Mesenchymal stem cell (in vitro differentiated cells and primary cell): ENCODE measurements around the gene CRHR2.

Source experiments
- DNase-seq: peaks from one replicate; pipeline ENCODE4 v3.0.0-alpha.2; 2013
- H2AFZ ChIP-seq: one replicate; pipeline ENCODE4 v1.6.1; 2013; ENCODE audit warnings: low read depth, mild to moderate bottlenecking, control low read depth, inconsistent platforms, low read length, moderate library complexity
- H2AK5ac ChIP-seq: 2 replicates; pipeline ENCODE4 v1.6.1; 2013; ENCODE audit warnings: low read length, moderate library complexity, mild to moderate bottlenecking, inconsistent platforms; ENCODE audit not compliant: severe bottlenecking
- H2BK120ac ChIP-seq: one replicate; pipeline ENCODE4 v1.6.1; 2013; ENCODE audit warnings: low read depth, mild to moderate bottlenecking, inconsistent platforms, low read length, moderate library complexity
- H2BK12ac ChIP-seq, 2 experiments: one replicate each; pipeline ENCODE4 v1.6.1; 2013; ENCODE audit warnings: inconsistent platforms in 2 of 2, low read length in 2 of 2, mild to moderate bottlenecking in 2 of 2, moderate library complexity in 2 of 2, control low read depth in 1 of 2
- H2BK15ac ChIP-seq: one replicate; pipeline ENCODE4 v1.6.1; 2013; ENCODE audit warnings: mild to moderate bottlenecking, low read depth, inconsistent platforms; ENCODE audit not compliant: poor library complexity, severe bottlenecking
- H2BK5ac ChIP-seq: 2 replicates; pipeline ENCODE4 v1.6.1; 2013; ENCODE audit warnings: low read depth, mild to moderate bottlenecking, low read length, control low read depth, inconsistent platforms; ENCODE audit not compliant: poor library complexity, severe bottlenecking
- H3K14ac ChIP-seq, 2 experiments: one replicate each; pipeline ENCODE4 v1.6.1; 2013; ENCODE audit warnings: inconsistent platforms in 2 of 2, low read length in 2 of 2, control low read depth in 1 of 2, mild to moderate bottlenecking in 1 of 2, moderate library complexity in 1 of 2
- H3K18ac ChIP-seq, 2 experiments: one replicate each; pipeline ENCODE4 v1.6.1; 2013; ENCODE audit warnings: inconsistent platforms in 2 of 2, low read length in 2 of 2, control low read depth in 1 of 2, low read depth in 1 of 2, mild to moderate bottlenecking in 1 of 2
- H3K23ac ChIP-seq, 2 experiments: one replicate each; pipeline ENCODE4 v1.6.1; 2013; ENCODE audit warnings: inconsistent platforms in 2 of 2, low read length in 2 of 2, mild to moderate bottlenecking in 2 of 2, moderate library complexity in 2 of 2, control low read depth in 1 of 2
- H3K27ac ChIP-seq: 2 replicates; pipeline ENCODE4 v1.5.1; 2013; ENCODE audit warnings: mild to moderate bottlenecking, moderate library complexity, low read length, control low read depth, inconsistent platforms; ENCODE audit not compliant: poor library complexity, severe bottlenecking
- H3K27me3 ChIP-seq, 2 experiments: 2 replicates each; pipeline versions ENCODE4 v1.6.1 to v1.7.0; 2013; ENCODE audit warnings: low read length in 2 of 2, mild to moderate bottlenecking in 2 of 2, moderate library complexity in 2 of 2, control low read depth in 1 of 2, inconsistent platforms in 1 of 2; ENCODE audit not compliant: control insufficient read depth in 1 of 2, insufficient read depth in 1 of 2
- H3K36me3 ChIP-seq, 2 experiments: 2 replicates each; pipeline versions ENCODE4 v1.6.1 to v1.7.0; 2013; ENCODE audit warnings: low read length in 2 of 2, control low read depth in 1 of 2, inconsistent platforms in 1 of 2, low read depth in 1 of 2, mild to moderate bottlenecking in 1 of 2; ENCODE audit not compliant: insufficient read depth in 2 of 2, control insufficient read depth in 1 of 2
- H3K4ac ChIP-seq, 2 experiments: one replicate each; pipeline ENCODE4 v1.6.1; 2013; ENCODE audit warnings: inconsistent platforms in 2 of 2, low read length in 2 of 2, mild to moderate bottlenecking in 2 of 2, moderate library complexity in 2 of 2, control low read depth in 1 of 2, low read depth in 1 of 2
- H3K4me1 ChIP-seq: 2 replicates; pipeline ENCODE4 v1.6.1; 2013; ENCODE audit warnings: low read depth, low read length, control low read depth; ENCODE audit not compliant: control insufficient read depth, insufficient read depth
- H3K4me2 ChIP-seq: 2 replicates; pipeline ENCODE4 v1.6.1; 2013; ENCODE audit warnings: low read length, mild to moderate bottlenecking, inconsistent platforms; ENCODE audit not compliant: poor library complexity, severe bottlenecking
- H3K4me3 ChIP-seq, 2 experiments: 2 replicates each; pipeline versions ENCODE4 v1.5.1 to v1.7.0; 2013; ENCODE audit warnings: low read length in 2 of 2, mild to moderate bottlenecking in 2 of 2, control low read depth in 1 of 2, low read depth in 1 of 2; ENCODE audit not compliant: insufficient read depth in 1 of 2
- H3K79me1 ChIP-seq: replicated peaks from 2 replicates; pipeline ENCODE4 v1.6.1; 2013; ENCODE audit warnings: mild to moderate bottlenecking, control low read depth, low read length, inconsistent platforms; ENCODE audit not compliant: poor library complexity, severe bottlenecking
- H3K9ac ChIP-seq: 2 replicates; pipeline ENCODE4 v1.7.0; 2013; ENCODE audit warnings: mild to moderate bottlenecking, low read length, moderate library complexity
- H3K9me3 ChIP-seq: 2 replicates; pipeline ENCODE4 v1.7.0; 2013; ENCODE audit warnings: mild to moderate bottlenecking, low read length; ENCODE audit not compliant: control insufficient read depth
- H4K8ac ChIP-seq: one replicate; pipeline ENCODE4 v1.6.1; 2013; ENCODE audit warnings: inconsistent platforms, mild to moderate bottlenecking, low read length, moderate library complexity
- H4K91ac ChIP-seq: one replicate; pipeline ENCODE4 v1.6.1; 2013; ENCODE audit warnings: mild to moderate bottlenecking, low read length, inconsistent platforms
- WGBS: methylation state at CpG from one replicate; pipeline ENCODE4 v1.1.7; 2013; ENCODE audit warnings: mixed read lengths; 5-methylcytosine and 5-hydroxymethylcytosine counted together

Gene CRHR2

GRCh38 chr7:30705008-30705407 lies 22.8 kb upstream of the CRHR2 start:
- H3K18ac ChIP-seq: no peak overlapping the region
- no peak overlapping the region for H3K4me2 ChIP-seq
- DNase-seq: no peak
- H2BK15ac ChIP-seq: no peak overlapping the region
- H2AK5ac ChIP-seq: no peak overlapping the region
- H3K14ac ChIP-seq: no peak overlapping the region
- no peak overlapping the region for H3K4ac ChIP-seq
- no peak overlapping the region for H3K4me3 ChIP-seq
- no peak overlapping the region for H2BK5ac ChIP-seq
- H2BK12ac ChIP-seq: no peak overlapping the region
- no peak overlapping the region for H4K8ac ChIP-seq
- no peak overlapping the region for H3K9ac ChIP-seq
- H3K79me1 ChIP-seq: no peaks in the 10 kb centered on the region
- no peak overlapping the region for H4K91ac ChIP-seq
- no peak overlapping the region for H3K27ac ChIP-seq
- H3K36me3 ChIP-seq: no peaks in the 10 kb centered on the region
- H2AFZ ChIP-seq: no peak overlapping the region
- no peaks in the 10 kb centered on the region for H3K4me1 ChIP-seq
- no peak overlapping the region for H3K23ac ChIP-seq
- 84% methylated on average over 8 of the region's 8 CpGs for WGBS
- H2BK120ac ChIP-seq: no peak overlapping the region
- H3K9me3 ChIP-seq: peaks cover 5% of the 10 kb centered on the region
- peaks cover 41 to 70% of the 10 kb centered on the region in 2 experiments for H3K27me3 ChIP-seq

GRCh38 chr7:30703756-30704155 lies 21.5 kb upstream of the CRHR2 start:
- H3K18ac ChIP-seq: no peak overlapping the region
- H4K91ac ChIP-seq: no peak overlapping the region
- H3K4me3 ChIP-seq: no peak overlapping the region
- H2BK5ac ChIP-seq: no peak overlapping the region
- H3K27ac ChIP-seq: no peak overlapping the region
- WGBS: 77% methylated on average over 4 of the region's 4 CpGs
- H3K4me2 ChIP-seq: no peak overlapping the region
- no peak overlapping the region for H2AK5ac ChIP-seq
- peaks cover 5% of the 10 kb centered on the region for H3K9me3 ChIP-seq
- H2BK15ac ChIP-seq: no peak overlapping the region
- H3K4me1 ChIP-seq: no peaks in the 10 kb centered on the region
- no peak overlapping the region for H2BK120ac ChIP-seq
- H3K4ac ChIP-seq: no peak overlapping the region
- no peak overlapping the region for H3K9ac ChIP-seq
- H2AFZ ChIP-seq: no peak overlapping the region
- H3K79me1 ChIP-seq: no peaks in the 10 kb centered on the region
- no peak overlapping the region for H3K14ac ChIP-seq
- no peak overlapping the region for H4K8ac ChIP-seq
- no peak overlapping the region for H3K23ac ChIP-seq
- H3K36me3 ChIP-seq: no peaks in the 10 kb centered on the region
- H3K27me3 ChIP-seq: peaks cover 50 to 66% of the 10 kb centered on the region in 2 experiments
- no peak for DNase-seq
- H2BK12ac ChIP-seq: no peak overlapping the region

GRCh38 chr7:30702200-30702599 lies 19.9 kb upstream of the CRHR2 start:
- Histone ChIP-seq H4K91ac (no peak overlapping the region), H3K14ac (no peak overlapping the region), H2BK5ac (no peak overlapping the region), H3K9ac (no peak overlapping the region), H2BK12ac (no peak overlapping the region), H2AK5ac (no peak overlapping the region), H3K23ac (no peak overlapping the region), H3K79me1 (no peaks in the 10 kb centered on the region), H3K4me3 (no peak overlapping the region), H2BK120ac (no peak overlapping the region), H3K4ac (no peak overlapping the region), H3K27me3 (peaks cover 63 to 71% of the 10 kb centered on the region in 2 experiments), H2BK15ac (no peak overlapping the region), H3K4me2 (no peak overlapping the region), H2AFZ (no peak overlapping the region), H3K18ac (no peak overlapping the region), H3K4me1 (no peaks in the 10 kb centered on the region), H3K9me3 (peaks cover 5% of the 10 kb centered on the region), H3K36me3 (no peaks in the 10 kb centered on the region), H3K27ac (no peak overlapping the region), H4K8ac (no peak overlapping the region)
- WGBS: 33% methylated on average over 1 of the region's 1 CpG
- no peak for DNase-seq

GRCh38 chr7:30700941-30701340 lies 18.7 kb upstream of the CRHR2 start:
- no peak overlapping the region for H3K4ac ChIP-seq
- H3K4me3 ChIP-seq: no peak overlapping the region
- H2BK15ac ChIP-seq: no peak overlapping the region
- H3K4me1 ChIP-seq: no peaks in the 10 kb centered on the region
- H4K8ac ChIP-seq: no peak overlapping the region
- H3K23ac ChIP-seq: no peak overlapping the region
- no peak overlapping the region for H3K4me2 ChIP-seq
- H3K9me3 ChIP-seq: peaks cover 5% of the 10 kb centered on the region
- no peak overlapping the region for H2BK120ac ChIP-seq
- H2AK5ac ChIP-seq: no peak overlapping the region
- H3K14ac ChIP-seq: no peak overlapping the region
- no peak overlapping the region for H2BK12ac ChIP-seq
- peaks cover 65 to 68% of the 10 kb centered on the region in 2 experiments for H3K27me3 ChIP-seq
- H3K27ac ChIP-seq: no peak overlapping the region
- no peak overlapping the region for H4K91ac ChIP-seq
- H2AFZ ChIP-seq: no peak overlapping the region
- no peaks in the 10 kb centered on the region for H3K36me3 ChIP-seq
- WGBS: 78% methylated on average over 3 of the region's 3 CpGs
- H2BK5ac ChIP-seq: no peak overlapping the region
- H3K18ac ChIP-seq: no peak overlapping the region
- H3K79me1 ChIP-seq: no peaks in the 10 kb centered on the region
- H3K9ac ChIP-seq: no peak overlapping the region
- DNase-seq: no peak
